Testis (tissue), 3 donors: ENCODE measurements around the gene EPHB1. TPM values are rescaled to one million over a fixed set of nuclear protein-coding genes. Genes with fewer than 3 reads are reported as not detected.

Source experiments
- DNase-seq: peaks from one replicate; pipeline ENCODE4 v3.0.0-alpha.2; 2019
- H3K27ac ChIP-seq, 2 donors: fragments of 200-600 bp; sonication (generic); one replicate each; pipeline ENCODE4 v1.5.1; 2019
- H3K27me3 ChIP-seq: fragments of 200-600 bp; sonication (generic); one replicate; pipeline ENCODE4 v1.5.1; 2019
- H3K36me3 ChIP-seq: fragments of 200-600 bp; sonication (generic); one replicate; pipeline ENCODE4 v1.5.1; 2017; ENCODE audit warnings: low read depth; ENCODE audit errors: missing control alignments
- H3K4me1 ChIP-seq: fragments of 200-600 bp; sonication (generic); one replicate; pipeline ENCODE4 v1.5.1; 2019
- H3K4me3 ChIP-seq, 2 donors: fragments of 200-600 bp; sonication (generic); one replicate each; pipeline ENCODE4 v1.5.1; 2017 to 2019
- H3K9me3 ChIP-seq: fragments of 200-600 bp; sonication (generic); one replicate; pipeline ENCODE4 v1.5.1; 2017
- CTCF ChIP-seq, 3 experiments: fragments of 450-650 bp in 2 of 3; fragments of 200-600 bp in 1 of 3; sonication (generic) in 1 of 3; IDR thresholded peaks; one replicate each; pipeline ENCODE4 v1.5.1; 2016 to 2019; ENCODE audit warnings: antibody characterized with exemption in 3 of 3, mild to moderate bottlenecking in 2 of 3, moderate library complexity in 1 of 3
- POLR2A ChIP-seq: fragments of 450-650 bp; IDR thresholded peaks from one replicate; pipeline ENCODE4 v1.6.1; 2017; ENCODE audit warnings: antibody characterized with exemption, mild to moderate bottlenecking, moderate library complexity
- WGBS, 2 donors: methylation state at CpG; one replicate each; pipeline ENCODE4 v1.1.5; 2018; 5-methylcytosine and 5-hydroxymethylcytosine counted together
- intact Hi-C: fragments of 100-400 bp; cut with DNase I; formaldehyde crosslinking; loops from one replicate; pipeline ENCODE4 v1.15.1; 2023; ENCODE audit warnings: low total_unique reads
- polyA plus RNA-seq: library from polyadenylated mRNA; stranded (reverse); fragments of 350-450 nt; fragmentation: Illumina TruSeq; extraction: RNeasy Lipid Tissue Mini Kit (QIAGEN cat#74804); gene quantifications from one replicate; pipeline ENCODE4 v1.2.3, GENCODE V29; 2014; ENCODE audit warnings: low read depth, low replicate concordance; ENCODE audit not compliant: insufficient read depth
- total RNA-seq, 2 donors: library from RNA; depleted of rRNA; stranded (reverse); fragments of >200 nt; gene quantifications; one replicate each; pipeline ENCODE4 v1.2.3, GENCODE V29; 2016

Gene EPHB1
- total and polyA plus RNA-seq, 3 donors from 2014 or later, result 20.8 to 37.1 (median 31.3) TPM

GRCh38 chr3:134934933-134935332 lies 139.9 kb downstream of the EPHB1 start:
- WGBS, 2 donors, result 53 to 68% methylated on average over 2 of the region's 2 CpGs
- DNase-seq, result peak; percentile 66

GRCh38 chr3:134937256-134938028 lies 142.4 kb downstream of the EPHB1 start:
- no peak for DNase-seq
- intact Hi-C loops, result no loop called here
- TF ChIP-seq CTCF (IDR thresholded peaks at IDR 0.05) (no peak), POLR2A (no peak)
- no peaks in the 10 kb centered on the region for H3K36me3 ChIP-seq
- WGBS, 2 donors, result 67 to 79% methylated on average over 8 of the region's 8 CpGs
- no peaks in the 10 kb centered on the region for H3K9me3 ChIP-seq
- no peaks in the 10 kb centered on the region for H3K27me3 ChIP-seq
- no peak overlapping the region for H3K27ac ChIP-seq
- no peak overlapping the region for H3K4me3 ChIP-seq
- peaks cover 8% of the 10 kb centered on the region for H3K4me1 ChIP-seq

More at GRCh38 chr3:134934933-134935332, 139.9 kb downstream of the EPHB1 start:
- peaks cover 11% of the 10 kb centered on the region for H3K4me1 ChIP-seq
- intact Hi-C loops, result no loop called here
- H3K36me3 ChIP-seq, result no peaks in the 10 kb centered on the region
- H3K27ac ChIP-seq, result peak overlapping the region in 1 of 2 donors; percentile 28
- no peak overlapping the region for H3K4me3 ChIP-seq
- H3K9me3 ChIP-seq, result no peaks in the 10 kb centered on the region
- TF ChIP-seq POLR2A (no peak), CTCF (IDR thresholded peaks at IDR 0.05) (no peak)
- no peaks in the 10 kb centered on the region for H3K27me3 ChIP-seq

- Histone ChIP-seq H3K27ac (no peak overlapping the region), H3K4me3 (no peak overlapping the region), H3K27me3 (no peaks in the 10 kb centered on the region), H3K9me3 (no peaks in the 10 kb centered on the region), H3K36me3 (no peaks in the 10 kb centered on the region), H3K4me1 (peaks cover 8% of the 10 kb centered on the region)
- no peak for DNase-seq
- intact Hi-C loops, result no loop called here
- TF ChIP-seq CTCF (IDR thresholded peaks at IDR 0.05), result no peak
- TF ChIP-seq POLR2A, result no peak
- WGBS, 2 donors, result 85 to 90% methylated on average over 4 to 5 of the region's 5 CpGs
Measured at GRCh38 chr3:134938029-134938525, 143.0 kb downstream of the EPHB1 start.

- no peaks in the 10 kb centered on the region for H3K9me3 ChIP-seq
- H3K27ac ChIP-seq, result no peak overlapping the region
- intact Hi-C loops, result no loop called here
- H3K36me3 ChIP-seq, result no peaks in the 10 kb centered on the region
- H3K27me3 ChIP-seq, result no peaks in the 10 kb centered on the region
- no peak overlapping the region for H3K4me3 ChIP-seq
- 82 to 83% methylated on average over 2 of the region's 2 CpGs for WGBS, 2 donors
- DNase-seq, result no peak
- H3K4me1 ChIP-seq, result peaks cover 1% of the 10 kb centered on the region
- TF ChIP-seq CTCF (IDR thresholded peaks at IDR 0.05) (no peak), POLR2A (no peak)
Measured at GRCh38 chr3:134939978-134940377, 144.9 kb downstream of the EPHB1 start.
